GM18868 (cell line): ENCODE results near the gene MUC7.
"Not testable (repeated sequence)": the region's sequence is repeated elsewhere in the genome, so short reads cannot be mapped to it uniquely, and the experiment has no call there.

Source experiments
- ATAC-seq: cut with Tn5 transposase; IDR thresholded peaks from one replicate; pipeline ENCODE4 v1.9.1; 2021; ENCODE audit warnings: mild to moderate bottlenecking, moderate library complexity; ENCODE audit not compliant: unreplicated experiment

MUC7 gene

DNA sequence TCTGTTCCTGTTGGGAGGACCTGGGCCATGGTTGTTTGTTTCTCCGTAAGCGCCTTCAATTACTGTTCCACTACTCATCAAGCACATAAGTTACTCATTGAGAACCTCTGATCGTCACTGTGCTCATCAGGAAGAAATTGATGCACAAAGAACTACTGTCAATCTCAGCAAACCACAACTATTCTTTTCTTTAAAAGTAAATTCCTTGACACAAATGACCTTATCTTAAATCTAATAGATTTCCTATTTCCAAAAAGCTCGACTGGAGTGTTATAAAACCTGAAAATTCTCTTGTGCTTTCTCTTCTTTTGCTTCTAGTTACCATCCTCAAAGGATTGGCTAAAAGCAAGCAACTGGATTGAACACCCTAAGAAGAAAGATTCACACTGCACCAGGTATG, at the start of gene MUC7:
Gene MUC7 (plus strand): TSS at position 301 of the 400 bp plus-strand sequence. CDS start 1,825 bp downstream, outside the sequence.
- no peak for ATAC-seq

DNA sequence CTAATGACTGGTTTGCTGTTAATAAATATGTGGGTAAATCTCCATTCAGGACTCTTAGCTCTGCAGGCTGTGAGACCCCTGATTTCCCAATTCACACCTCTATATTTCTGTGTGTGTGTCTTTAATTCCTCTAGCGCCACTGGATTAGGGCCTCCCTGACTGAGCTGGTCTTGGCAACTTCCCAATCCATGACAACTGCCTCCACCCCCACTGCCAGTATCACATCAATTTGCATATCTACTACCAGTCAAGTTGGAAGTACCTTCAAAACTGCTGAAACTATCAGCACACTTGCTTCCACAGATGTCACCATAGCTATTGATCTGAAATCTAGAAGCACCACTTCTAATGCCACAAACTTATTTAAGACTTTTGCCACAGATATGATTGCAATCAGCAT, 46.7 kb upstream of the MUC7 start:
- ATAC-seq: no peak

DNA sequence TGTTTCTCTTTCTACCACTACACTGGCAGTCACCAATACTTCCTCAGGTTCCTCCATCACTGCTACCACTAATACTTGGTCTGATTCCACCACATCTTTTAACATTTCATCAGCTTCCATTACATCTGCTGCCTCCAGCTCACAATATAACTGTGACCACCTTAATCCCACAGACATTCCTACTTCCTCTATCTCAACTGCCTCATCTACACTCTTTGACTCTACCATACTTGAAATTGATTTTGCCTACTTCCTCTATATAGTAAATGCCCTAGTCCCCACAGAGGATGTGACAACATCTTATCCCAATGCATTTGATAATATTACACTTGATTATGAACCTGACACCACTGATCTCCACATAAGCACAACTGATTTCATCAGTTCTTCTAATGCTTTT, 45.2 kb upstream of the MUC7 start:
- no peak for ATAC-seq

DNA sequence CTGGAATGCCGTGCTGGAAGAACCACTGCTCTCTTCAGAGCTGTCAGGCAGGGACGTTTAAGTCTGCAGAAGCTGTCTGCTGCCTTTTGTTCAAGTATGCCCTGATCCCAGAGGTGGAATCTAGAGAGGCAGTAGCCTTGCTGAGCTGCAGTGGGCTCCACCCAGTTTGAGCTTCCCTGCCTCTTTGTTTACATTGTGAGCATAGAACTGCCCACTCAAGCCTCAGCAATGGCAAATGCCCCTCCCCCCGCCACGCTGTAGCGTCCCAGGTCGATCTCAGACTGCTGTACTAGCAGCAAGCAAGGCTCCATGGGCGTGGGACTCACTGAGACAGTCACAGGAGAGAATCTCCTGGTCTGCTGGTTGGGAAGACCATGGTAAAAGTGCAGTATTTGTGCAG, 34.8 kb upstream of the MUC7 start:
- no peak for ATAC-seq

DNA sequence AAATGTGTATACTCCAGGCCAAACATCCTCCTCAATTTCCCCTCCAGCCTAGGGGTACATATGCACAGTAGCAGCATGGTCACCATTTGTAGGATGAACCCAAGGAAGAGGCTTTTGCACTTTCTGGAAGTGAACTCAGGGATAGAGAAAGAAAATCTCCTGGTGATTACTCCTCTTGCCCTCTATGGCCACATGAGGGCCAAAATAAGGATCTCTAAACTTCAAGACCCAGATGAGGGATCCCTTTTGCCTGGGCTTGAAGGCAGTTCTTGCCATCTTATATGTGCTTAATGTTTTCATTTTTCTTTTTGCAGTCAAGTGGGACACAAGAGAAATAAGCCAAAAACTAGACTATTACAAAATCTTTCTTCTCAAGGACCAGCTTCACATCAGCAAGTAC, 29.5 kb upstream of the MUC7 start:
- no peak for ATAC-seq

DNA sequence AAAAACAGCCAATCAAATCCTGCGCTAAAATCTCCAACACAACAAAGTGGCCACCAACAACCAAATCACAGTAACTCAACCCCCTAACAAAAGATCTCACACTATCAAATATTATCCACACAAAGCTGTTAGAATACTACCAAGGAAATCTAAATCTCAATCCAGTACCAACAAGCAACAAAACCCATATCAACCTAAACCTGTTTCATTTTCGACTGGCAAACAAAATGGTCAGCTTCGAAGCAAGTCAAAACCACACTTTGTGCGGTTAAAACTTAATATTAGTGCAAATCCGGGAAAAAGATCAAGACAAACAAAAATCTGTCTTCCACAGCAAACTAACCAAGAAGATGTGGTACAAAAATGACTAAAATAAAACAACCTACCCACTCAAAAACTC, 28.7 kb upstream of the MUC7 start:
- ATAC-seq: no peak

DNA sequence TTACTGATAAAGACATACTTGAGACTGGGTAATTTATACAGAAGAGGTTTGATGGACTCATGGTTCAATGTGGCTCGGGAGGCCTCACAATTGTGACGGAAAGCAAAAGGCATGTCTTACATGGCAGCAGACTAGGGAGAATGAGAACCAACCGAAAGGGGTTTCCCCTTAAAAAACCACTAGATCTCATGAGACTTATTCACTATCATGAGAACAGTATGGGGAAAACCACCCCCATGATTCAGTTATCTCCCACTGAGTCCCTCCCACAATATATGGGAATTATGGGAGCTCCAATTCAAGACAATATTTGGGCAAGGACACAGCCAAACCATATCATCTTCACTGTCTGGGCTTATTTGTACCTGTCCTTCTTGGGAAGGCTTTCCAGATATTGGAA, 22.8 kb upstream of the MUC7 start:
- peak; percentile 90 for ATAC-seq

DNA sequence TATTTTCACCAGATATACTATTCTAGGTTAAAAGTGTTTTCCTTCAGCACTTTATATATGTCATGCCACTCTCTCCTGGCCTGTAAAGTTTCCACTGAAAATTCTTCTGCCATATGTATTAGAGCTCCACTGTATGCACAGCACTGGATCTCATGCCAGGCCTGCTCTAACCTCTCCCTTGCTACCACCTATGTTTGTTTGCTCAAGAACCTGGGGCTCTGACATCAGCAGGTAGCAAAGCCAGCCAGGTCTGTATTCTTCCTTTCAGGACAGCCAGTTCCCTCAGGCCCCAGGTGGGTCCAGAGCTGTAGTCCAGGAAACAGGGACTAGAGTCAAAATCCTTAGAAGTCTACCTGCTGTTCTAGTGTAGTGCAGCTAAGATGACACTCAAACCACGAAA, 19.1 kb upstream of the MUC7 start:
- ATAC-seq: no peak

DNA sequence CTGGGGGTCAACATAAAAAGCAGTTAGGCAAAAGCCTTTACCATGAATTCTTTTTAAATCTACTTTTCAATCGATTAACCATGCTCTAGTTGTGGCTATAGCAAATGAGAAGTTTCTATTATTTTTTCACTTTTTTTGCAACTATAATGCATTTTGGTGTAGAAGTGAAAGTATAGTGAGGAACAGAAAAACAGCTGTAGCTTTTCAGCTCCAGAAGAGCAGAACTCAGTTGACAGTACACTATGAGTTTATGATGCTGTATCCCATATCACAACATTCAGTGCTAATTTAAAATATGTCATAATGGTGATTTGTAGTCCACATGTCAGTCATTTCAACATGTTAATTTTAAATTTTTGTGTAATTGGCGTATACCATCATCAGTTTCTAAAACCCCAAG, 8.7 kb upstream of the MUC7 start:
- no peak for ATAC-seq

DNA sequence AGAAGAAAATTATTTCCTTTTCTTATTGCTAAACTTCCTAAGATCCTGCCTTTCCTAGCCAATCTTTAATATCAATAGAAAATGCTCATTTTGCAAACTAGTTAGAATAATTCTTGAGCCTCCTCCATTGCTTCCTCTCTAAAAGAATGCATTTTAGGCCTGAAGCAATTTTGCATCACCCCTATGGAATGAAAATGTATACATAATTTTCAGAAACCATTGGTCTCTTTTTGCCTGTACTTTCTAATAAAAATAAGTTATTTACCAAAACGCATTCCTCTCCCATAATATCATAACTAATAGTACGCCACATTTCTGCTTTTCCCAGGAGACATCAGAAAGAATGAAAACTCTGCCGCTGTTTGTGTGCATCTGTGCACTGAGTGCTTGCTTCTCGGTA, 1.7 kb downstream of the MUC7 start:
- ATAC-seq: no peak

DNA sequence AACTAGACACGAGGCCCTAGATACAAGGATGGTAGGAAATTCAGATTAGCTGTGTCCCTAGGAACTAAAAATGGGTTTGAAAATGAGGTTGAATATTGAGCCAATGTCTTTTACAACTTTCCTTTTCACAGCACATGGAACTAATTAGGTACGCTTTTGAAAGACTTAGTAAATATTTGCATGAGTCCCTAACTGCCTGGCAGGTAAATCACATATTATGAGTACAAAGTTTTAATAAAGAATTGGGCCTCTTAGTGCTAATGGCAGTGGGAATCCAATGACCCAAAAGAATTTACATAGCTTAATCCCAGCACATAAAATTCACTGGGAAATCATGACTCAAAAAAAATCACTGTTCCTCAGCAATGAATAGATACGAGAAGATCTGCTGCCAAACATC, 16.8 kb downstream of the MUC7 start:
- no peak for ATAC-seq

DNA sequence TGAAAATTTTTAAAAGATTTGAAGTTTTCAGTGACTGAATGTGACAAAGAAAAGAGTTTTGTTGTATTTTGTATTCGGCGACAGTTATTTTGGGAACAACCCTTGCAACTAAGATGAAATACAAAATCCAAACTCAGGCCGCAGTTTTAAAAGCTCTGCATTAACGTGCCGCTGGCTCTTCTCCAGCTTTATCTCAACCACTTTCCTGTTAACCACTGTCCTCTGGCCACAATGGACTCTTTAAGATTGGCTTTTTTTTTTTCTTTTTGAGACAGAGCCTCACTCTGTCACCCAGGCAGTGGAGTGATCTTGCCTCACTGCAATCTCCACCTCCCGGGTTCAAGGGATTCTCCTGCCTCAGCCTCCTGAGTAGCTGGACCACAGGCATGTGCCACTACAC, 24.2 kb downstream of the MUC7 start:
- ATAC-seq: no peak

DNA sequence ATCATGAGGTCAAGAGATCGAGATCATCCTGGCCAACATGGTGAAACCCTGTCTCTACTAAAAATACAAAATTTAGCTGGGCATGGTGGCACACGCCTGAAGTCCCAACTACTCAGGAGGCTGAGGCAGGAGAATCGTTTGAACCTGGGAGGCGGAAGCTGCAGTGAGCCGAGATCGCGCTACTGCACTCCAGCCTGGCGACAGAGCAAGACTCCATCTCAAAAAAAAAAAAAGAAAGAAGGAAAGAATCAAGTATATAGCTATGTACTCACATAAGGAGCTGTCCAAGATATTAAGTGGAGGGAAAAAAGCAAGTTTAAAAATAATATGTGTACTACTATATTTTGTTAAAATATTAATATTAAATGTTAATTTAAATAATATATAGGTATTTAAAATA, 29.8 kb downstream of the MUC7 start:
- not testable (repeated sequence) for ATAC-seq

DNA sequence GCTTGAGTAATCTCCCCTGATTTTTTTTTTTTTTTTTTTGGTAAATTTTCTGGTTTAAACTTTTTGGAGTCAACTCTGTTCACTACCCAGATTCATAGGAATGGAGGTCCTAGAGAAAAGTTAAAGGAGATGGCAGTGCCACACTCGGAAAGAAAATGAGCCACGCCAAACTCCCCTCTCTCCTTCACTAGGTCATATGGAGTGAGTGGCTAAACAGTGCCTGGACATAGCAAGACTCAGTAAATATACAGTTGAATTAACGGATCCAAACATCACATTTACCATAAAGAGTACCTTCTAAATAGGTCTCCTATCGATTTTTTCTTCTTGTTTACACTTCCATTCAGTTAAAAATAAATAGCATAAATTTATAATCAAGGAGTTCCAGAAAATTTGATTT, 32.7 kb downstream of the MUC7 start:
- ATAC-seq: no peak

DNA sequence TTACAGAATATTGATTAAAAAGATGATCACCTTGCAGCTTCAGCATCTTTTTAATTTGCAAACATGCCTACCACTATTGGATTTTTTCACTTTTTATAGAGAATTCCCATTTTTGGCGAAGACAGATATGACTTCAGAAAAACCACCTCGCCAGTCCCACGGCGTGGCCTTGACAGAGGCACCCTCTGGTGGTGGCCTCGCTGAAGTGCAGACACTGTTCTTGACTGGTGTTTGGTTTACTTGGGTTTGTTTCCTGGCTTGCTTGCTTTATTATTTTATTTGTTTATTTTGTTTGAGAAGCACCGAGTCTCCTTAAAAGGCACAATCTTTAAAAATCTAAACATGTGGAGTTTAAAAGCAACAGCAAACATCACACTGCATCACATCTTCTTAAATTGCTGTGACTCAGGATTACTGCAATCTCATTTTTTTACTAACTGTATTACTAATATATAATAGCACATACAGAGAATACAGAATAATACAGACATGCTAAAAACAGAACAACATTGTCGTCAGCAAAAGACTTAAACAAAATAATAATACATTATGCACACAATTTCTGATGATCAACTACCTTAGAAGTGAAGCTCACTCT, 33.3 kb downstream of the MUC7 start:
- ATAC-seq: peak; percentile 98

DNA sequence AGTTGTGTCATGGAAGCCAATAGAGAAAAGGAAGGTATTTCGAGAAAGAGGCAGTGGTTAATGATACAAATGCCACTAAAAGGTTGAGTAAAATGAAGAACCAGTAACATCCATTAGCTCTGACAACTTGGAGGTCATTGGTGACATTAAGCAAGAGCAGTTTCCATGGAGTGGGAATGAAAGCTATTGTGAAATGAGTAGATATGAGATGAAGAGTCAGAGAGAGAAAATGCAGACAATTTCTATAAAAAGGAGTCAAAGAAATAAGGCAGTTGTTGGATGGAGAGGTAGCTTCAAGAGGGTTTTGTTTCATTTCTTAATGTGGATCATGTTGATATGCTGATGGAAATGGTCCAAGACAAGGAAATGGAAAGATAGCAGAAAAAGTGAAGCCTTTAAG, 36.8 kb downstream of the MUC7 start:
- no peak for ATAC-seq

DNA sequence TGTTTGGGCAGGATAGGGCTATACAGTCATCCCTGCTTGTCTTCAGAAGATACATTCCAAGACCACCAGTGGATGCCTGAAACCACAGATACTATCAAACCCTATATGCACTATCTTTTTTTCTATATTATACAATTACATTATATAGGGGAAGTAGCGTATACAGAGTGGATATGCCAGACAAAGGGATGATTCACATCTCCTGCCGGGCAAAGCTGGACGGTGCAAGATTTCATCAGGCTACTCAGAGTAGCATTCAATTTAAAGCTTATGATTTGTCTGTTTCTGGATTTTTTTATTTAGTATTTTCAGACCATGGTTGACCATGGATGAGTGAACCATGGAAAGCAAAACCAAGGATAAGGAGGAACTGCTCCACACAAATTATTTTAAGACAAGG, 39.4 kb downstream of the MUC7 start:
- ATAC-seq: no peak

DNA sequence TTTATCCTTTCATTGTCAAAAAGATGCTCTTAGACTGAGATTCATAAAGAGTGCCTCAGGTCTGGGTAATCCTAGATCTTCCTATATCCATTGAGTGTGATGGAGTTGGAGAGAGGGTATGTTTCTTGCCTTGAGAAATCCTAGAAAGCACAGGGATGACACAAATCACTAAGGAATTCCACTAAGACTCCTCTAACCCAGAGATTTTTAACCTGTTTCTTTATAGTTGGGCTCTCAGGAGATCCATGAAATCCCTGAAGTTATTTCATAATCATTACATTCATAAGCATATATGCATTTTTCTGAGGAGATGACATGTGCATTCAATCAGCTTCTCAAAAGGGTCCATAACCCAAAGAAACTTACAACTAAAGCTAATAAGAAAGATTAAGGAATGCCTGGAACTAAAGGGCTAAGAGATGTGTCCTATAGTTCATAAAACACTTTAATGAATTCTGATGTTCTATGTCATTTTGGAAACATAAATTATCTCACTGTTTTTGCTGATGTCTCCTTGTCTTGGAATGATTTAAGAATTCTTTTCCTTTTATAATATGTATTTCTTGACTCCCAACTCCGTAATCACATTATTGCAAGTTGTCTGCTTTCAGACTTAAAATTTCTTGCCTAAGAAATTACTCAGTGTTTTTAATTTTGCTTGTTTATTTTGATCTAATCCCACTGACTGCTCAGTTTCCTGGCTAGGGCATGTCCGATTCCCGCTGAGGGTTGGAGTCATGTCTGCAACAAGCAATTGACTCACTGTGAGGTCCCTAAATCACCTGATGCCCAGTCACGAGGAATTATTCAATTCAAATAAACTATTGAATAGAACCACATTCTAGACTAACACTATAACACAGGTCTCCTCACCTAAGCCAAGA, 43.6 kb downstream of the MUC7 start:
- no peak for ATAC-seq

DNA sequence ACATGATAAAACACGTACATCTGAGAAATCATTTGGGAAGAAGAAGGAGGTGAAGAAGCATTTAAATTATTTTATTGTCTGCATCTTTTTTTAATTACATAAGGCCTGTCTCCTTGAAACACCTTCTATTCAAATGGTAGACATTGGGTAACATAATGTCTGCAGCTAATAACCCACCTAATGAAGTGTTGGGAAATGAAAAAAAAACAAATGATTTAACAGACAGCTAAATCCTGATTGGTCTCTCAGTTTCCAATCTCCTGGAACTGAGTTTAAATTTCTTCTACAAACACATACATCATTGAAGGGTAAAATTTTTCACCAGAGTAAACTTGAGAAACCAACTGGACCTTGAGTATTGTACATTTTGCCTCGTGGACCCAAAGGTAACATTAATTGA, 46.3 kb downstream of the MUC7 start, which contains the start of gene AMTN:
Gene AMTN (plus strand): TSS at position 301 of the 400 bp plus-strand sequence. CDS start 209 bp downstream, outside the sequence.
- no peak for ATAC-seq

DNA sequence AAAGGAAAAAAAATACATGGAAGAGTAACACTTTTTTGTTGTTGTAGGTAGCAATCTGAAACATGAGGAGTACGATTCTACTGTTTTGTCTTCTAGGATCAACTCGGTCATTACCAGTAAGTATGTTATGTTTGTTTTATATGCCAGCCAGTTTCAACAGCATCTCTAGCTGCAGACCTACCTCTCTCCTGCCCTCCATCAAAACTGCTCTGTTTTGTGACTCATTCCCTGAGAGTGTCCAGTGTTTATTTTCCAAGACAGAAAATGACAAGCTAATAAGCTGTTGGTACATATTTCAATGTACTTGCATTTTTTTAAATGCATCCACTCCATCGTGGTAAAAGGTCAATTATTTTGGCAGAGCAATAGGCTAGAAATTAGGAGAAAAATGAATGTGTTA, 46.7 kb downstream of the MUC7 start:
- no peak for ATAC-seq

DNA sequence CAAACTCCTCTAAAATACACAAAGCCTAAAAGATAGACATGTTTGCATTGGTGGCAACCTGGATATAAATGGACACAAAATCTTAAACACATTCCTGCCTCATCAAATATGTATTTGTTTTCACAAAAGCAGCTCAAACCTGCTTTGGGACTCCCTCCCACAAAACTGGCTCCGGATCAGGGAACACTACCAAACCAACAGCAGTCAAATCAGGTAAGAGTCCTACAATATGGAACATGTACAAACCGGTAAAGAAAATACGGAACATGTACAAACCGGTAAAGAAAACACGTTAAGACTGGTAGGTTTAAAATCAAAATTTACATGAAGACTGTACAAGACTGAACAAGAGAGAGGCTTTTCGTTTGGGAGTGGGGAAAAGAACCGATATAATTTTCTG, 50.6 kb downstream of the MUC7 start:
- no peak for ATAC-seq

DNA sequence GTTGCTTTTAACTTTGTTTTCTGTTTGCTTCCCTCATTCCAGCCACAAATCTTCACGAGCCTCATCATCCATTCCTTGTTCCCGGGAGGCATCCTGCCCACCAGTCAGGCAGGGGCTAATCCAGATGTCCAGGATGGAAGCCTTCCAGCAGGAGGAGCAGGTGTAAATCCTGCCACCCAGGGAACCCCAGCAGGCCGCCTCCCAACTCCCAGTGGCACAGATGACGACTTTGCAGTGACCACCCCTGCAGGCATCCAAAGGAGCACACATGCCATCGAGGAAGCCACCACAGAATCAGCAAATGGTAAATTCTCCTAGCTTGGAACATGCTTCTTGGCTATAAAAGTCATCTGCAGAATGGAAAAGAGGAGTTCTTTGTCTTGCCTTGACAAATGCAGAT, 59.0 kb downstream of the MUC7 start:
- no peak for ATAC-seq
